MCF 10A (cell line): ENCODE data around the gene SPOCK3. TPM values are rescaled to one million over a fixed set of nuclear protein-coding genes. Genes with fewer than 3 reads are reported as not detected.

ENCODE experiments used
- BruUV-seq: library from RNA; stranded (reverse); fragments of 400-500 nt; replicated peaks from 2 replicates; lab custom pipeline; 2021; lab: Mats Ljungman, UMichigan
- CTCF ChIA-PET: fragments of 300-600 bp; sonication (Branson Sonifier 250); formaldehyde crosslinking; extraction: SDS; loops from one replicate; lab custom pipeline; 2021; ENCODE audit warnings: antibody characterized with exemption, inconsistent platforms; lab: Yijun Ruan, JAX
- POLR2A ChIA-PET: fragments of 300-600, 350-650 bp; sonication (Branson Sonifier 250); formaldehyde crosslinking; extraction: SDS; loops from one replicate; lab custom pipeline; 2020; ENCODE audit warnings: antibody characterized with exemption, inconsistent platforms; lab: Yijun Ruan, JAX
- DNase-seq: peaks from one replicate; pipeline ENCODE4 v3.0.0-alpha.2; 2018; ENCODE audit not compliant: unreplicated experiment
- H3K27ac Mint-ChIP-seq: one replicate; pipeline ENCODE4 v1.8.0; 2022; ENCODE audit warnings: mild to moderate bottlenecking, low read depth, mixed read lengths; ENCODE audit not compliant: unreplicated experiment
- H3K27me3 Mint-ChIP-seq: one replicate; pipeline ENCODE4 v1.8.0; 2022; ENCODE audit warnings: mixed read lengths; ENCODE audit not compliant: insufficient read depth, unreplicated experiment
- H3K36me3 Mint-ChIP-seq: one replicate; pipeline ENCODE4 v1.8.0; 2022; ENCODE audit warnings: mild to moderate bottlenecking, moderate library complexity, mixed read lengths; ENCODE audit not compliant: insufficient read depth, unreplicated experiment
- H3K4me1 Mint-ChIP-seq: one replicate; pipeline ENCODE4 v1.8.0; 2022; ENCODE audit warnings: mixed read lengths; ENCODE audit not compliant: insufficient read depth, unreplicated experiment
- H3K4me3 Mint-ChIP-seq: one replicate; pipeline ENCODE4 v1.8.0; 2022; ENCODE audit warnings: mild to moderate bottlenecking, moderate library complexity, mixed read lengths; ENCODE audit not compliant: unreplicated experiment
- H3K9me3 Mint-ChIP-seq: one replicate; pipeline ENCODE4 v1.8.0; 2022; ENCODE audit warnings: mixed read lengths; ENCODE audit not compliant: unreplicated experiment
- intact Hi-C: fragments of 100-400 bp; cut with micrococcal nuclease; formaldehyde crosslinking; loops from 2 replicates; pipeline ENCODE4 v1.14.1; 2022
- total RNA-seq: library from RNA; stranded (reverse); gene quantifications from 2 replicates; pipeline ENCODE4 v1.2.3, GENCODE V29; 2022
- TF ChIP-seq, protein P1 (sequence below): fragments of 200-600 bp; IDR thresholded peaks from one replicate; pipeline ENCODE4 v1.8.0; 2022; ENCODE audit warnings: antibody characterized with exemption, mild to moderate bottlenecking; ENCODE audit not compliant: unreplicated experiment

Gene SPOCK3
- total RNA-seq, 1 experiment from 2014 or later, result not detected

DNA sequence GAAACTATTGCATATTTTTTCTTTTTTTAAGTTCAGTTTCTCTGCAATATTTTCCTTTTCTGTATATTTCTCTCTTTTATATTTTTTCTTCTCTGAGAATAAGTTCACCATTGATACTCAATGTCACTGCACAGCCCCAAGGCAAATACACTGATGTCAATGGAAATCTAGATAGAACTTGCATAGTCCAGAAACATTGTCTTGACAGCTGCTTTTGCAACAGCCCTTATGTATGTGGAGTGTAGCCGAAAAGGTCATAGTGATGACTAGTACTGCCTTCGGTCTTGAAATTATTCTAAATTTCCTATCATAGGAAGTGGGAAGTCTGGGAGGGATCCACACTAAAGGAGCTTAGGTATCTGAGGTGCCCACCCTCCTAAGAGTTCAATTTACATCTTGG, 150.0 kb downstream of the SPOCK3 start:
- Mint-ChIP-seq H3K36me3 (no peaks in the 10 kb centered on the region), H3K27me3 (no peaks in the 10 kb centered on the region), H3K9me3 (no peaks in the 10 kb centered on the region), H3K4me1 (no peaks in the 10 kb centered on the region), H3K27ac (no peak overlapping the region), H3K4me3 (no peak overlapping the region)
- POLR2A ChIA-PET, result no interaction called here
- no peak for DNase-seq
- TF ChIP-seq, protein P1, sequence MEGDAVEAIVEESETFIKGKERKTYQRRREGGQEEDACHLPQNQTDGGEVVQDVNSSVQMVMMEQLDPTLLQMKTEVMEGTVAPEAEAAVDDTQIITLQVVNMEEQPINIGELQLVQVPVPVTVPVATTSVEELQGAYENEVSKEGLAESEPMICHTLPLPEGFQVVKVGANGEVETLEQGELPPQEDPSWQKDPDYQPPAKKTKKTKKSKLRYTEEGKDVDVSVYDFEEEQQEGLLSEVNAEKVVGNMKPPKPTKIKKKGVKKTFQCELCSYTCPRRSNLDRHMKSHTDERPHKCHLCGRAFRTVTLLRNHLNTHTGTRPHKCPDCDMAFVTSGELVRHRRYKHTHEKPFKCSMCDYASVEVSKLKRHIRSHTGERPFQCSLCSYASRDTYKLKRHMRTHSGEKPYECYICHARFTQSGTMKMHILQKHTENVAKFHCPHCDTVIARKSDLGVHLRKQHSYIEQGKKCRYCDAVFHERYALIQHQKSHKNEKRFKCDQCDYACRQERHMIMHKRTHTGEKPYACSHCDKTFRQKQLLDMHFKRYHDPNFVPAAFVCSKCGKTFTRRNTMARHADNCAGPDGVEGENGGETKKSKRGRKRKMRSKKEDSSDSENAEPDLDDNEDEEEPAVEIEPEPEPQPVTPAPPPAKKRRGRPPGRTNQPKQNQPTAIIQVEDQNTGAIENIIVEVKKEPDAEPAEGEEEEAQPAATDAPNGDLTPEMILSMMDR, result no peak
- CTCF ChIA-PET, result no interaction called here
- intact Hi-C loops, result no loop called here
- no TSS peak for BruUV-seq

GRCh38 chr4:167079762-167080161, 154.5 kb downstream of the SPOCK3 start:
- intact Hi-C loops, result no loop called here
- ChIA-PET CTCF (no interaction called here), POLR2A (no interaction called here)
- no peak overlapping the region for H3K4me3 Mint-ChIP-seq
- no peaks in the 10 kb centered on the region for H3K4me1 Mint-ChIP-seq
- no peaks in the 10 kb centered on the region for H3K9me3 Mint-ChIP-seq
- BruUV-seq, result no TSS peak
- TF ChIP-seq, protein P1, result no peak
- no peak overlapping the region for H3K27ac Mint-ChIP-seq
- no peaks in the 10 kb centered on the region for H3K27me3 Mint-ChIP-seq
- no peak for DNase-seq
- no peaks in the 10 kb centered on the region for H3K36me3 Mint-ChIP-seq

- BruUV-seq, result no TSS peak
- no peak for DNase-seq
- Mint-ChIP-seq H3K9me3 (no peaks in the 10 kb centered on the region), H3K4me1 (no peaks in the 10 kb centered on the region), H3K36me3 (no peaks in the 10 kb centered on the region), H3K27me3 (no peaks in the 10 kb centered on the region), H3K27ac (no peak overlapping the region), H3K4me3 (no peak overlapping the region)
- ChIA-PET POLR2A (no interaction called here), CTCF (interaction anchor here (0.6 to 0.7 kb wide), 2 partner anchors 241 to 365 kb away, joined by 3 read pairs; no protein-coding TSS in a partner anchor)
- intact Hi-C loops, result no loop called here
- TF ChIP-seq, protein P1, result no peak
These were observed 181.6 kb downstream of the SPOCK3 start for GRCh38 chr4:167052631-167053091.

DNA sequence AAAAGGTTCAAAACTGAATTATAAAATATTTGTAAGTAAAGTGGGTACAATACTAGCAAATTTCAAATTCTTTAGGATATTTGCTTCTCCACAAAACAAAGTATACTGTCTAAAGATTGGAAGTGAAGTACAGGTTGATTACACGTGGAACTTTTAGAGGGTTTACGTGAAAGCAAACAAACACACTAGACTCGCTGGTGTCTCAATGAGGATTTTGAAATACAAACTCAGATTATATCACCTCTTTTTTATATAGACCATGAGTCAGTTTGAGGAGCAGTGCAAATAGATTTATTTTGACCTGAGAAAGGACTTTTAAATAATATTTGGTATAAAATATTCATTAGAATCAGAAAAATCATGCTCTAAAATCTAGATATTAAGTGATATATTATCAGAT, 185.0 kb downstream of the SPOCK3 start:
- H3K36me3 Mint-ChIP-seq, result no peaks in the 10 kb centered on the region
- no peaks in the 10 kb centered on the region for H3K4me1 Mint-ChIP-seq
- no TSS peak for BruUV-seq
- ChIA-PET POLR2A (no interaction called here), CTCF (no interaction called here)
- H3K27ac Mint-ChIP-seq, result no peak overlapping the region
- DNase-seq, result no peak
- H3K9me3 Mint-ChIP-seq, result no peaks in the 10 kb centered on the region
- H3K4me3 Mint-ChIP-seq, result no peak overlapping the region
- intact Hi-C loops, result no loop called here
- no peaks in the 10 kb centered on the region for H3K27me3 Mint-ChIP-seq
- TF ChIP-seq, protein P1, result no peak
